ENCODE data around the gene CNR2.

DNA sequence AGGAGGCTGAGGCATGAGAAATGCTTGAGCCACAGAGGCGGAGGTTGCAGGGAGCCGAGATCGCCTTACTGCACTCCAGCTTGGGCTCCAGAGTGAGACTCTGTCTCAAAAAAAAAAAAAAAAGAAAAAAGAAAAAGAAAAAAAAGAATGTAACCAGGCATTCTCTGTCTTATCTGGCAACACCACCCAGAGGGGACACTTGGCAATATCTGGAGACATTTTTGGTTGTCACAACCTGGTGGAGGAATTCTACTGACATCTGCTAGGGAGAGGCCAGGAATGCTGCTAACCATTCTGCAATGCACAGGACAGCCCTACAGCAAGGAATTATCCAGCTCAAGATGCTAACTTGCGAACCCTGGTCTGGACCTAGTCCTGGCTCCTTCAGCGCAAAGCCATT, 2.3 kb upstream of the CNR2 start:
- TF ChIP-seq, protein P1, sequence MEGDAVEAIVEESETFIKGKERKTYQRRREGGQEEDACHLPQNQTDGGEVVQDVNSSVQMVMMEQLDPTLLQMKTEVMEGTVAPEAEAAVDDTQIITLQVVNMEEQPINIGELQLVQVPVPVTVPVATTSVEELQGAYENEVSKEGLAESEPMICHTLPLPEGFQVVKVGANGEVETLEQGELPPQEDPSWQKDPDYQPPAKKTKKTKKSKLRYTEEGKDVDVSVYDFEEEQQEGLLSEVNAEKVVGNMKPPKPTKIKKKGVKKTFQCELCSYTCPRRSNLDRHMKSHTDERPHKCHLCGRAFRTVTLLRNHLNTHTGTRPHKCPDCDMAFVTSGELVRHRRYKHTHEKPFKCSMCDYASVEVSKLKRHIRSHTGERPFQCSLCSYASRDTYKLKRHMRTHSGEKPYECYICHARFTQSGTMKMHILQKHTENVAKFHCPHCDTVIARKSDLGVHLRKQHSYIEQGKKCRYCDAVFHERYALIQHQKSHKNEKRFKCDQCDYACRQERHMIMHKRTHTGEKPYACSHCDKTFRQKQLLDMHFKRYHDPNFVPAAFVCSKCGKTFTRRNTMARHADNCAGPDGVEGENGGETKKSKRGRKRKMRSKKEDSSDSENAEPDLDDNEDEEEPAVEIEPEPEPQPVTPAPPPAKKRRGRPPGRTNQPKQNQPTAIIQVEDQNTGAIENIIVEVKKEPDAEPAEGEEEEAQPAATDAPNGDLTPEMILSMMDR (IDR thresholded peaks at IDR 0.05; ENCODE audit: low read length) = no peak
- TF ChIP-seq EZH2phosphoT487 (IDR thresholded peaks at IDR 0.05; ENCODE audit: low read length) (no peak), EZH2 (optimal IDR thresholded peaks at IDR 0.05; ENCODE audit: low read depth, low read length) (no peak)
